ENCODE results near the gene DPAGT1.

DNA sequence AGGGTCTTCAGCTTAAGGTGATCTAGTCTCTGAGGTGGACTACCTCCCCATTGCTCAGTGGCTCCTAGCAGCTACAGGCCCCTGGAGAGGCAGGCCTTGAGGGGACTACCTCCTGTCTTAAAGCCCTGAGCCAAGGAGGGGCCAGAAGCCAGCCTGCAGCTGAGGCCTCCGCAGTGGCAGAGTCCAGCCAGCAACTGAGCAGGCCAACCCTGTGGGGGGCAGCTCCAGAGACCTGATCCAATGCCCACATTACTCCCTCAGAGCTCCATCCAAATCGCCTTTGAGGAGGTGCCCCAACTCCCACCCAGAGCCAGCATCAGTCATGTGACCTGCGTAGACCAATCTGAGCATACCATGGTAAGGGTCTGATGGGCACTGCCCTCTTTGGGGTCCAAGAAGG, 8.2 kb upstream of the DPAGT1 start:
- TF ChIP-seq GFI1B (tag by site-specific recombination; IDR thresholded peaks at IDR 0.05) (no peak), CTCF (tag by site-specific recombination; IDR thresholded peaks at IDR 0.05) (no peak)
